Aortic smooth muscle cell (primary cell): ENCODE data around the gene METTL22. TPM values are rescaled to one million over a fixed set of nuclear protein-coding genes. Genes with fewer than 3 reads are reported as not detected.

ENCODE experiments used
- total RNA-seq: library from RNA; depleted of rRNA; stranded (reverse); fragments of >200 nt; gene quantifications from 2 replicates; pipeline ENCODE4 v1.2.3, GENCODE V29; 2014

The METTL22 gene, protein sequence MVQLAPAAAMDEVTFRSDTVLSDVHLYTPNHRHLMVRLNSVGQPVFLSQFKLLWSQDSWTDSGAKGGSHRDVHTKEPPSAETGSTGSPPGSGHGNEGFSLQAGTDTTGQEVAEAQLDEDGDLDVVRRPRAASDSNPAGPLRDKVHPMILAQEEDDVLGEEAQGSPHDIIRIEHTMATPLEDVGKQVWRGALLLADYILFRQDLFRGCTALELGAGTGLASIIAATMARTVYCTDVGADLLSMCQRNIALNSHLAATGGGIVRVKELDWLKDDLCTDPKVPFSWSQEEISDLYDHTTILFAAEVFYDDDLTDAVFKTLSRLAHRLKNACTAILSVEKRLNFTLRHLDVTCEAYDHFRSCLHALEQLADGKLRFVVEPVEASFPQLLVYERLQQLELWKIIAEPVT
- 19.8 and 25.6 TPM in 2 replicates for total RNA-seq

DNA sequence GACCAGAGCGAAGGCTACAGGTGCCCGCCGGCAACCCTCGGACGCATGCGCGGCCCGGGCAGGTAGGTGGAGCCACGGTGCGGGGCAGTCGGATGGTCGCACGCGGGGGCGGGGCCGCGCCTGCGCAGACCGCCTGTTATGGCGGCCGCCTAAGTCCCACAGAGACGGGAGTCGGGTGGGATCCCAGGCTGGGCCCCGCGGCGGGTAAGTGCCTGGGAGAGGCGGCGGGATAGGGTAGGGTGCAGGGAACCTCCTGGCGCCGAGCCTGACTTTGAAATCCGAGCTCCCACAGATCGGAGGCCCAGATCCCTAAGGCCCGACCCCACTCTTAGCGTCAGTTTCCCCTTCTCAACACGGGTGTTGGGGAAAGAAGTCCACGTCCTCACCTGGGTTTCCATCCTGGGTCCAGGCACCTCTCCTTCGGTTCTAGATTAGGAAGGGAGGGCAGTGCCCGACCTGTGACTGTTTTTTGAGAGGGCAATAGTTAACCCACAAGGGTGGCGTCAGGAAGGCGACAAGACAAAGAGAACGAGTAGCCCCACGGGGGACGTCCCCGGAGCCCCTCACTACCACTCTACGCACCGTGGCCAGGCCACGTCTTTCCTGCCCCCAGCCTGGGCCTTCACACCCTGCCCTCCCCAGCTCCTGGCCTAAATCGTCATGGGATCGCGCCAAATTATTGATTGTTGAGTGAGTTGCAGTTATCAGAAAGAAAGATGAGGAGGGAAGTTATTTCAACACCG, at the start of gene METTL22:
METTL22 (plus strand) TSS at position 127 of the 743 bp plus-strand sequence. CDS start 3,968 bp downstream, outside the sequence.

DNA sequence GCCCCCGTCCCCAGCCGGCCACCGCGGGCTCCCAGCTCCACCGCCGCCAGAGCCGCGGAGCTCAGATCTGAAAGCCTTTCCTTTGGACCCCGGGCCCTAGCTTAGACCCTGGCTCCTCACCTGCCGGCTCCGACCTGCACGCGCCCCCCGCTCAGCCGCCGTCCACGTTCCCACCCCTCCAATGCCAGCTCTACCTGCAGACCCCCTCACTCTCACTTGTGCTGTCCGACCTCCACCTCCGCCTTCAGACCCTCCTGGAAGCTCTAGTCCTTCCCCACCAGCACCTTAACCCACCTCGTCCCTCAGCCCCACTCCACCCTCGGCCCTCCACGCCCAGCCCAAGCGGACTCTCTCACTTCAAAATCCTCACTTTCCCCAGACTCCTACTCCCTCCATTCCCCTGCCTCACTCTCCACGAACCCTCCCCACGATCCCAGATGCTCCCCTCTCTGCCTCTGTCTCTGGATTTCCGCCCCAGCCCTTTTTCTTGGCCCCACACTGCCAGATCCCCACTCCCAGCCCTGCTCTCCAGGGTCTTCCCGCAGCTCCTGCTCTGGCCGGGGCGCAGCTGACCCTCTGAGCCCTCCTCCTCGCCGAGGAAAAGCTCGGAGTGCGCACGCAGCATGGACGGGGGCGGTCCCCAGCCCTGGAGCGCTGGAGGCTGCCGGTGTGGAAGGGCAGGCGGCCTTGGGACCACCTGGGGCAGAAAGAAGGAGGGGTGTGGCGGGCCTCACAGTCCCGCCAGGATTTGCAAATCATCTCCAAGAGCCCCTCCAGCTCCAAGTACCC, 31.4 kb upstream of the METTL22 start, which contains the start of gene TMEM114:
TMEM114 (minus strand) TSS at position 612 of the 789 bp plus-strand sequence. CDS start 673 bp downstream, outside the sequence.

DNA sequence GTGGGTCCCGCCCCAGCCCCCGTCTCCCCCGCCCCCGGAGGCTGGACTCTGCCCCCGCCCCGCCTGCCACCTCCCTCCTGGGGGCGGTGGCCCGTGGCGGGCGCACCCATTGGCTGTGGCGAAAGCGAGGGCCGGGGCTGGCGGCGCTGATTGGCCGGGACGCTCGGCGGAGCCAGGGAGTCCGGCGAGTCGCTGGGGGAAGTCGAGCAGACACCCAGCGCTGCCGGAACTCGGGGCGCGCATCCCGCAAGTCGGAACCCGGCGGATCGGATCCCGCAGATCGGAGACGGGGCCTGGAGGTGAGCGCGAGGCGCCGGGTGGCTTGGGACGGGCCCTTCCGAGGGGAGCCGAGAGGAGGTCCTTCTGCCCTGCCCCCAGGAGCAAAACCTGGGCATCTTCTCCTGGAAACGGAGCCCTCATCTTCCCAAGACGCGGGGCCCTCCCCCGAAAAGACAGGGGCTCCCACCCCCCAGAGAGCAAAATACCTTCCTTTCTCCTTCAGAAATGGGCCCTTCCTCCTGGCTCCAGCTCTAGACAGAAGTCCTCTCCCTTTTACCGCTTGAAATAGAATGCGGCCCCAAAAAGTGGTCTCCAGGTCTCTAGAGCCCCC, 53.0 kb downstream of the METTL22 start, which contains the start of gene ABAT:
ABAT (plus strand) TSS at position 205 of the 610 bp plus-strand sequence. CDS start 61,123 bp downstream, outside the sequence.

Other genes with a start within 250 kb of the METTL22 start
- gene TMEM114, start 31.2 kb upstream of the METTL22 start, total RNA-seq, result not detected in 2 replicates
- 2.6 and 3.4 TPM in 2 replicates for gene ABAT, start 52.9 kb downstream of the METTL22 start, total RNA-seq
- 3.8 and 5.0 TPM in 2 replicates for gene TMEM186, start 175.9 kb downstream of the METTL22 start, total RNA-seq
- gene PMM2, start 176.1 kb downstream of the METTL22 start, total RNA-seq, result 27.3 and 32.8 TPM in 2 replicates
- 87.0 and 99.0 TPM in 2 replicates for gene CARHSP1, start 247.3 kb downstream of the METTL22 start, total RNA-seq